ENCODE measurements around the gene POGK.
"Not testable (repeated sequence)": the region's sequence is repeated elsewhere in the genome, so short reads cannot be mapped to it uniquely, and the experiment has no call there.

POGK gene

DNA sequence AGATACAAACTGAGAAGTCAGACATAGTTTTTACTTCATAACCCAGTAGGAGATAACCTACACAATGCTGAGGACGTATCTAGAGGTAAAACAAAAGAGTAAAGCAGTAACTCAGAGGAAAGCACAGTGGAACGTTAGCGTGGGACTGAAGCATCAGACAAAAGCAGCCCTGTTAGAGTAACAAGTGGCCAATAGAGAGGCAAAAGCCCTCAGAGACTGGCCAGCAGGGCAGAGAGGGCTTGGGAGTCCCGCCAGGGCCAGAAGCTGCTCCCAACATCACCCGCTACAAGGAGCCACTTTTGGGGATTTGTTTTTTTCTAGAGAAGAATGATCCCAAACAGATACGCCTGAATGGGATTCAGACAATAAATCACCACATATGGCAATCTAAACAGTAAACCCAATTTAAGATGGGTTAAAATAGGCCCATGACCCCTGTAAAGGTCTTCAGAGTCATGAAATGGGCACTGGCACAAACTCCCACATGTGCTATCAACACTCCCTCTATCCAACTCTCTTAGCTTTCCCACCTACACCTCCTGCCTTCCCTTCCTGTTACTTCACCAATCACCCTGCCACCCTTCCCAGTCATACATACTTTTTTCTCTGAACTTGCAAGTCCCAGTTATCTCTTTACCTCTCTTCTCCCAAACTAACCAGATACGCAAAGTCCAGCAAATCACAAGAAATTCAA is 19.6 kb downstream of the POGK start:
- no peak for DNase-seq

GRCh38 chr1:166859597-166859996 is 20.3 kb downstream of the POGK start:
- no peak for DNase-seq

GRCh38 chr1:166865926-166866325 is 26.7 kb downstream of the POGK start:
- DNase-seq = no peak

DNA sequence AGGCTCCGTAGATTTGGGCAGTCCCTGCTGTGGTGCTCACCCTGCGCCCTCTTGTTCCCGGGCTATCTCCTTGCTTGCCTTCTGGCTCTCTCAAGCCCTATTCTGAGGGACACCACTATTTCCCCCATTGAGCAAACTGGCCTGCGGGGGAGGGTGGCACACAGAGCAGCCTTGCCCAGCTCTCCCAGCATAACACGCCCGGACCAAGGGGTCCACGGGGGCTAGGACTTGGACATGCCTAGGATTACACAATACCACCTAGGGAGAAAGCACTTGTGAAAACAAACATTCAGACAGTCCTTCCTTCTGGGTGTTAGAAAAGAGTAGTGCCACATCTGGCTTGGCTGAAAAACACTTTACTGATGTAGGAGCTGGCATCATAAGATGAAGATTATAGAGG is 29.4 kb downstream of the POGK start:
- no peak for DNase-seq

GRCh38 chr1:166869318-166870099 is 30.2 kb downstream of the POGK start:
- DNase-seq = no peak

DNA sequence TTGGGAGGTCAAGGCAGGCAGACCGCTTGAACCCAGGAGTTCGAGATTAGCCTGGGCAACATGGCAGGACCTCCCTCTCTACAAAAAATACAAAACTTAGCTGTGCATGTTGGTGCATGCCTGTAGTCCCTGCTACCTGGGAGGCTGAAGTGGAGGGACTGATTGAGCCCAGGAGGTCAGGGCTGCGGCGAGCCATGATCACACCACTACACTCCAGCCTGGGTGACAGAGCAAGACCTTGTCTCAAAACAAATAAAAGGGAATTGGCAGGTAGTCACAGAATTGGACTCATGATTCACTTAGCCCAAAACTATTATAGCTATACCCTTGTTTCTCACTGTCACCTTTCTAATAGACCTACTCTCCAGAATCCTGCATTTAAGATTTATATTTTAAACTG is 31.3 kb downstream of the POGK start:
- no peak for DNase-seq

DNA sequence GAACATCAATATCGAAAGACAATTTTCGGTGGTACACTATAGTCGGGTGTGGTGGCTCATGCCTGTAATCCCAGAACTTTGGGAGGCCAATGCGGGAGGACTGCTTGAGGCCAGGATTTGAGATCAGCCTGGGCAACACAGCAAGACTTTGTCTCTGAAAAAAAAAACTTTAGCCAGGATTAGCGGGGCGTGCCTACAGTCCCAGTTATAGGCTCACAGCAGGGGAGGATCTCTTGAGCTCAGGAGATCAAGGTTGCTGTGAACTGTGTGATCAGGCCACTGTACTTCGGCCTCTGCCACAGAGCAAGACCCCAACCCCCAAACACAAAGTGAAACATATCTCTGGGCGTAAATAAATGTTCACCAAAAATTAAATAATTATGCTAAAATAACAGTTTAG is 35.2 kb downstream of the POGK start:
- DNase-seq = no peak

DNA sequence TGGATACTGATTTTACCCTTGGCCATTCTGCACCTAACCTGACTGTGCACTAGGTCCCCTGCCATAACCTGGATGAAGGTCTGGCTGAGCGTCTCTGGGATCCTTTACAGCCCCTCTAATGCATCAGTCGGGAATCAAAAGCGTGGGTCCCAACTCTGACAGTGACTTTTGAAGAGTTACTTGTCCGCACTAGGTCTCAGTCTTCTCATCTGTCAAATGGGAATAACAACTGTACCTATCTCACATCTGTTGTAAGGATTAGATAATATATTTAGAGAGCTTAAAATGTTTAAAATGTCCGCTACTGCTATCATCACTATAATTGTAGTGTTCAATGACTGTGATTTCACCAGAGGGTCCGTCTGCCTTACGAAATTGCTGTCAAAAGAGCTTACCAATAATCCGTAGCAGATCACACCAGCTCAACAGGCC is 36.0 kb downstream of the POGK start:
- no peak for DNase-seq

GRCh38 chr1:166875734-166876539 is 36.7 kb downstream of the POGK start, which contains the start of gene TADA1:
TSS of gene TADA1 (minus strand) at chr1:166876264. CDS start at chr1:166876233, 31 bp downstream.
- DNase-seq = peak; percentile 90 to 92

DNA sequence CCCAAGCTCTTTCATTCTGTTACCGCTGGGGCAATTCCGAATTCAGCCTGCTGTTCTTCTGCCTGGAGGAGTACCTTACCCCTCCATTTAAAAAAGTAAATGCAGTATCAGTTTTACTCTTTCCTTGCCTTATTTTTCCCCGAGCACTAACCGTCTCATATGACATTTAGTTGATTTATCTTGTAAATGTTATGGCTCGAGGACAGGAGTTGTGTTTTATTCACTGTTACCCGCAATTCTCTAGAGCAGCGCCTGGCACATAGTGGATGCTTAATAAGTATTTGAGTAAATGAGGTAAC is 37.2 kb downstream of the POGK start:
- DNase-seq = no peak

DNA sequence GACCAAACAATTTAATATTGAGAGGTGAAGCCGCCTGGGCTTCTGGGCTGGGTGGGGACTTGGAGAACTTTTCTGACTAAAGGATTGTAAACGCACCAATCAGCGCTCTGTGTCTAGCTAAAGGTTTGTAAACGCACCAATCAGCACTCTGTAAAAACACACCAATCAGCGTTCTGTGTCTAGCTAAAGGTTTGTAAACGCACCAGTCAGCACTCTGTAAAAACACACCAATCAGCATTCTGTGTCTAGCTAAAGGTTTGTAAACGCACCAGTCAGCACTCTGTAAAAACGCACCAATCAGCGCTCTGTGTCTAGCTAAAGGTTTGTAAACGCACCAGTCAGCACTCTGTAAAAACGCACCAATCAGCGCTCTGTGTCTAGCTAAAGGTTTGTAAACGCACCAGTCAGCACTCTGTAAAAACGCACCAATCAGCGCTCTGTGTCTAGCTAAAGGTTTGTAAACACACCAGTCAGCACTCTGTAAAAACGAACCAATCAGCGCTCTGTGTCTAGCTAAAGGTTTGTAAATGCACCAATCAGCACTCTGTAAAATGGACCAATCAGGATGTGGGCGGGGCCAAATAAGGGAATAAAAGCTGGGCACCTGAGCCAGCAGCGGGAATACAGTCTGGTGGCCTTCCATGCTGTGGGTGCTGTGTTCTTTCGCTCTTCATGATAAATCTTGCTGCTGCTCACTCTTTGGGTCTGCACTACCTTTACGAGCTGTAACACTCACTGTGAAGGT is 39.1 kb downstream of the POGK start:
- not testable (repeated sequence) for DNase-seq

- no peak for DNase-seq
Measured at GRCh38 chr1:166882893-166883292, 43.6 kb downstream of the POGK start.

GRCh38 chr1:166884040-166884642 is 44.9 kb downstream of the POGK start:
- DNase-seq = peak in 1 of 2 donors; percentile 39

DNA sequence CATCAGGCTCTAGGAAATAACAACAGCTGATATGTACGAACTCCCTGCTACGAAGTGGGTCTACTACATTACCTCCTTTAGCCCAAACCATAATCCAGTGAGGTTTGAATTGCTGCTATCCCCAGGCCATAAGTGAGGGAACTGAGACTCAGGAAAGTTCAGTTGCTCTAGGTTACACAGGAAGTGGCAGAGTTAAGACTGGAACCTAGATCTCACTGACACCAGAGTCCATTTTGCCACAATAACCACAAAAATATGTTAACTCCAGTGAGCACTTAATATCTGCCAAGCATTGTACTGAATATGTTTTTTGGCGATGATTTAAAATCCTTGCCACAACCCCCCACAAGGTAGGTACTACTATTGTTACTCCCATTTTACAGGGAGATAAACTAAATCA is 45.7 kb downstream of the POGK start:
- no peak for DNase-seq

- DNase-seq = no peak
Measured at GRCh38 chr1:166888373-166889111, 49.3 kb downstream of the POGK start.

- DNase-seq = no peak
Measured at GRCh38 chr1:166889776-166890175, 50.5 kb downstream of the POGK start.

- no peak for DNase-seq
Measured at GRCh38 chr1:166895766-166896165, 56.5 kb downstream of the POGK start.

GRCh38 chr1:166899769-166900168 is 60.5 kb downstream of the POGK start:
- no peak for DNase-seq

GRCh38 chr1:166900987-166901386 is 61.7 kb downstream of the POGK start:
- DNase-seq = no peak

GRCh38 chr1:166902279-166902678 is 63.0 kb downstream of the POGK start:
- DNase-seq = peak; percentile 80 to 95

DNA sequence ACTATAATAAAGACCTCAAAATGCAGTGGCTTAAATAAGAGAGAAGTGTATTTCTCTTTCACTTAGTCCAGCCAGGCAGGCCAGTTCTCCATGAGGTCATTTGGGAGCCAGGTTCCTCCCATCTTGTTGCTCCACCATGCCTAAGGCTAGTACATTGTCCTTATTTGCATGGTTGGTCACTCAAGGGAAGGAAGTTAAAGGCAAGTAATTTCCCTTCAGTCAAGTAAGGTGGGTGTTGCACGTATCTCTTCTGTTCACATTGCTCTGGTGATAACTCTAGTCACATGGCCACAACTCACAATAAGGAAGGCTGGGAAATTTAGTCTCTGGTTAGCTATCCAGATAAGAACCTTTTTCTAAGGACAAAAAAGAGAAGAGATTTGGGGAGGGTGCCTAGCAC is 64.0 kb downstream of the POGK start:
- DNase-seq = peak; percentile 81 to 95

GRCh38 chr1:166905136-166905535 is 65.9 kb downstream of the POGK start:
- DNase-seq = no peak

All from inflammatory macrophage treated with lipopolysaccharide for 1 hour (primary cell).